Measurements from ENCODE around the gene PIN4. TPM values are rescaled to one million over a fixed set of nuclear protein-coding genes. Genes with fewer than 3 reads are reported as not detected.

PIN4 gene
- polyA plus RNA-seq, 1 donor (not counting 4 experiments of a cell fraction or from before 2014, with no cell fraction given), result 31.0 TPM

DNA sequence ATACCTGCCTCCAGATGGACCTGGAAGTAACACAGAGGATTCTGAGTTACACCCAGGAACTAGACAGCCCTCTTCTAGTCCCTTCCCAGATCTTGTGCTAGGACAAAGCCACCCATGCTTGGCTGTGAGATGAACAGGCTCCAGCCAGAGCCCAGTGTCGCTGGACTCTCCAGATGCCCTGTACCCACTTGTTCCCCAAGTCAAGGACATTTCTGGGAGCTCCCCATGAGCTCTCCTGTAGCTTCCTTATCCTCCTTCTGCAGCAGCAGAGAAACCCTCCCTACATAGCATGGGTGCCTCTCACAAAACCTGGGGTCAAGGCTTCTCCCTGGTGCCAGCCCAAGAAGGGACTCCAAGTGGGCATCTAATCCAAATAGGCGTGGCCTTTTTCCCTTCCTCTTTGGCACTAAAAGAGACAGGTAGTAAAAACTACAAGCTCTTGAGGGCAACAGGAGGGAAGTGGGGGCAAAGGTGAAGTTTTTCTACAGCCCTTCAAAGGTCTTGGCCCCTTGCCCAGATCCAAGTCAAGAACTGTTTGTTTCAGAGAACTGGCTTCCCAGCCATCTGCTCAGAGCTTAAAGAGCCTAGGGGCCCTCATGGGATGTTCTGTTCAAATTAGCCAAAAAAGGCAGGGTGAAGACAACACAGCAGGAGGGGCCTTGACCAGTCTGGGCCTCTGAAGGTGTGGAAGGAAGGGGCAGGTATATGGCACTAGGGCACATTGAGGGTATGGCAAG lies 65.8 kb downstream of the PIN4 start:
- DNase-seq (ENCODE audit: low read depth, low spot score) (no peak), FAIRE-seq (no peak)
- no peak overlapping the region for H2AFZ ChIP-seq (ENCODE audit: control insufficient read depth, low read length)
- no peaks in the 10 kb centered on the region for H3K36me3 ChIP-seq (ENCODE audit: control insufficient read depth in 2 of 2, extremely low read depth in 1 of 2, insufficient read depth in 2 of 2, low read length in 2 of 2)
- no peaks in the 10 kb centered on the region for H3K27me3 ChIP-seq (ENCODE audit: control insufficient read depth, extremely low read depth, insufficient read depth, low read length)
- no peak overlapping the region for H3K9ac ChIP-seq (ENCODE audit: control insufficient read depth, extremely low read depth, insufficient read depth, low read length)
- no peaks in the 10 kb centered on the region for H3K4me1 ChIP-seq (ENCODE audit: control insufficient read depth, extremely low read depth, insufficient read depth, low read length)
- H3K79me2 ChIP-seq (ENCODE audit: control insufficient read depth, insufficient read depth, low read length), result no peaks in the 10 kb centered on the region
- H3K9me3 ChIP-seq (ENCODE audit: control insufficient read depth, low read depth, low read length), result no peaks in the 10 kb centered on the region
- no peak overlapping the region for H3K4me2 ChIP-seq (ENCODE audit: control insufficient read depth, extremely low read depth, insufficient read depth, low read depth, low read length)
- dilution Hi-C loops (cut with MboI; ENCODE audit: extremely low pct_ligation_motif_present, low sequenced_read_pairs), result no loop called here
- TF ChIP-seq EZH2 (IDR thresholded peaks at IDR 0.05; ENCODE audit: low read length), result no peak
- H3K9me1 ChIP-seq (ENCODE audit: control insufficient read depth, extremely low read depth, insufficient read depth, low read length), result no peaks in the 10 kb centered on the region
- no peaks in the 10 kb centered on the region for H4K20me1 ChIP-seq (ENCODE audit: control insufficient read depth, extremely low read depth, insufficient read depth, low read length)
- no peak overlapping the region for H3K4me3 ChIP-seq (ENCODE audit: control insufficient read depth in 2 of 3, extremely low read depth in 1 of 3, insufficient read depth in 2 of 3, low read depth in 1 of 3, low read length in 3 of 3)
- no peak overlapping the region for H3K27ac ChIP-seq (ENCODE audit: control insufficient read depth, insufficient read depth, low read length)

Other genes with a start within 250 kb of the PIN4 start
- 0.09 to 0.22 TPM (median 0.17 TPM) in 3 replicates for gene RTL5, start 49.8 kb upstream of the PIN4 start, polyA plus RNA-seq
- gene ERCC6L, start 57.3 kb downstream of the PIN4 start, polyA plus RNA-seq, result 0.52 to 4.1 TPM (median 3.4 TPM) in 3 replicates
- gene RPS4X, start 95.5 kb downstream of the PIN4 start, polyA plus RNA-seq, result 1,925 to 2,606 TPM (median 2,174 TPM) in 3 replicates
- 0.25 to 0.30 TPM in 2 of 3 replicates, not detected in the other for gene CITED1, start 124.2 kb downstream of the PIN4 start, polyA plus RNA-seq

All from keratinocyte (primary cell).